Activated T-cell treated with anti-CD3 and anti-CD28 coated beads, Interleukin-2, amount 50 U/mL, for 24 hours (primary cell): ENCODE data around the gene PEAK1.
"Not testable (repeated sequence)": the region's sequence is repeated elsewhere in the genome, so short reads cannot be mapped to it uniquely, and the experiment has no call there.

ENCODE experiments used
- DNase-seq: peaks from one replicate; pipeline ENCODE4 v3.0.0-alpha.2; 2020
- H3K27ac Mint-ChIP-seq: 2 replicates; pipeline ENCODE4 v1.8.0; 2020; ENCODE audit warnings: mild to moderate bottlenecking, mixed read lengths
- H3K27me3 Mint-ChIP-seq: 2 replicates; pipeline ENCODE4 v1.8.0; 2020; ENCODE audit warnings: mixed read lengths
- H3K36me3 Mint-ChIP-seq: 2 replicates; pipeline ENCODE4 v1.8.0; 2020; ENCODE audit warnings: low read depth, mixed read lengths
- H3K4me1 Mint-ChIP-seq: 2 replicates; pipeline ENCODE4 v1.8.0; 2020; ENCODE audit warnings: low read depth, mixed read lengths
- H3K4me3 Mint-ChIP-seq: 2 replicates; pipeline ENCODE4 v1.8.0; 2020; ENCODE audit warnings: mild to moderate bottlenecking, moderate library complexity, mixed read lengths
- H3K9me3 Mint-ChIP-seq: 2 replicates; pipeline ENCODE4 v1.8.0; 2020; ENCODE audit warnings: mixed read lengths

PEAK1 gene

DNA sequence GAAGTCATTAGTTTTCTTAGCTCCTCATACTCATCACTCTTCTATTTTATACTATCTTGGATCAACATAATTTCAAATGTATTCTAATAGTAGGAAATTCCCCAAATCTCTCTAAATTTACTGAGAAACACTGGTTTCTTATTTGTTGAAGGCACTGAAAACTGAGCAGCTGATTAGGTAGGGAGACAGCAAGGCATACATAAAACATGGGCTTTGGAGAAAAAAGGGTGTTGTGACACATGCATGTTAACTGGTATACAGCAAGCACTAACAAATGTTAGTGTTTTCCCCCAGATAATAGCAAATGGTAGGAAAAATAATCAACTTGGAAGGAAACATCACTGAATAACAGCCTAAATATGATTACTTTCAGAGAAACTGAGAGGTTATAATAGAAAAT is 223.5 kb downstream of the PEAK1 start:
- Mint-ChIP-seq H3K4me1 (no peaks in the 10 kb centered on the region), H3K36me3 (peaks cover 17% of the 10 kb centered on the region), H3K27ac (no peak overlapping the region), H3K4me3 (no peak overlapping the region), H3K9me3 (peaks cover 14% of the 10 kb centered on the region), H3K27me3 (no peaks in the 10 kb centered on the region)
- DNase-seq = no peak

GRCh38 chr15:77195586-77195985 is 224.3 kb downstream of the PEAK1 start:
- no peak for DNase-seq
- Mint-ChIP-seq H3K27me3 (no peaks in the 10 kb centered on the region), H3K9me3 (peaks cover 14% of the 10 kb centered on the region), H3K27ac (no peak overlapping the region), H3K36me3 (peaks cover 17% of the 10 kb centered on the region), H3K4me1 (no peaks in the 10 kb centered on the region), H3K4me3 (no peak overlapping the region)

DNA sequence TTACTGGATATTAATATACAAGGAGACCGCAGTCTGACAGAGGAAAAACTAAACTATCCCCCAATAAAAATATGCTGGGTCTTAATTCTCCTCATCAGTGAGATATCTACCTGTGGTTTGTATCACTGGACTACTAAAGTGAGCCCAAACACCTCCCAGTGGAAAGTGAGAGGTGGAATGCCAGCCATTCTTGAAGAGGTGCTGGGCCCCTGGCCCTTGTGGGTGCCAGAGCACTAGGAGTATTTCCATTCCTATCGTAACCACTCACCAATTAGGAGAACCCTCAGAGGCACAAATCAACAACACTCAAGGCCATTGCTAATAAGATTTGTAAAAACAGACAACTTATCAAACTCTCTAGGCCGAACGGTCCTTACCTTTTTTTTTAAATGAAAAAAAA is 227.5 kb downstream of the PEAK1 start:
- Mint-ChIP-seq H3K36me3 (no peaks in the 10 kb centered on the region), H3K9me3 (no peaks in the 10 kb centered on the region), H3K4me3 (no peak overlapping the region), H3K27me3 (no peaks in the 10 kb centered on the region), H3K27ac (no peak overlapping the region), H3K4me1 (peaks cover 21% of the 10 kb centered on the region)
- DNase-seq = no peak

DNA sequence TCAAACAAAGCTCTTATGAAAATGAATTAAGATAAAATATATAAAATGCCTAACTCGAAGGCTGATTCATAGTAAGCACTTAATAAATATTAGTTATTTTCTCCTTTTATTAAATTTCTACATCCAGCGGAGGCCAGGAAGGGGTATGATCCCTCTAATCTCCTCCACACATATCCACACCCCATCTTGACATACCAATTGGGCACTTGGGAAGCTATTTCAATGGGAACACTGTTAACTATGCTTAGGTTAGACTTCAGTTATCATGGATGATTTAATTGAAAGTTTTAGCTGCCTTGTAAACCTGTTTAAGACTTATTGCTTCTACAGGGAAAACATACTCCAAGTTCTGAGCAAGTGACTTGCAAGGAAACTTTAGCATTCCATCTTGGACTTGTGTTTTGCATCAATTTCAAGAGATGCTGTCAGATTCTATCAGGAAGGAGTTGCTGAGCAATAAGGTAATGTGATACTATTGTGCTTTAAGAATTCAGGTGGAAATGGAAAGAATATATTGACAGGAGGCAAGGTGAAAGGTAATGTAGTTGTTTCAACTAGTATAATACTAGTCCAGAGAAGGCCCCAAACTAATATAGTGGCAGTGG is 228.6 kb downstream of the PEAK1 start:
- H3K27me3 Mint-ChIP-seq = no peaks in the 10 kb centered on the region
- no peaks in the 10 kb centered on the region for H3K9me3 Mint-ChIP-seq
- H3K4me1 Mint-ChIP-seq = peaks cover 32% of the 10 kb centered on the region
- DNase-seq = no peak
- H3K36me3 Mint-ChIP-seq = no peaks in the 10 kb centered on the region
- H3K27ac Mint-ChIP-seq = no peak overlapping the region
- no peak overlapping the region for H3K4me3 Mint-ChIP-seq

DNA sequence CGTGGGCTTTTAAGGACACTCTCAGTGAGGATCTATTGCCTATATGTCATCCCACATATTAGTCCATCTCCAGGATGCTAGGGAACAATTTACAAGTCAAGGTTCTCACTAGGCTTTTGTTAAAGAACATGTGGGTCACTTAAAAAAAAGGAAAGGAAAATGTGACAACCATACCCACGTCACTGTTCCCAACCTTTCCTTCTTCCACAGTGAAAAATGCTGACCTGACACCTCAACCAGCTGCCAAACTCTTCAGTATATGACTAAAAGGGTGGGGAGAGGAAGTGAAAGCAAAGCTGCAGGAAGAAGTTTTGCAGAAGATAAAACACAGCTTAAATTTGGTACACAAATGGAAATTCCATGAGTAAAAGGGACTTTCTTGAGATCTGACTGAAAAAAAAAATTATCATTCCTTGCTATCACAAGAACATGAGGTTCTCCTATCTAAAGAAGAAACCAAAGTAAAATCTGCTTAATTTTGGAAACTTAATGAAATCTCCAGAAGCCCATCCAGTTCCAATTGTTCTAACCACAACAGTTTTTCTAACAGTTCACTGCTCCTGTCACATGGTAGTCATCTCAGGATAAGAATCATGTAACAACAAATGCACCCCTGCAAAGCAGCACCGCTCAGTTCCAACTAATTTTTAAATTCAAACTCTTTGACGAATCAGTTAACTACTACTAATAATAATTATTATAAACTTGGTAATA is 232.0 kb downstream of the PEAK1 start:
- H3K36me3 Mint-ChIP-seq = no peaks in the 10 kb centered on the region
- peaks cover 44% of the 10 kb centered on the region for H3K4me1 Mint-ChIP-seq
- DNase-seq = no peak
- H3K27ac Mint-ChIP-seq = peak overlapping the region; percentile 92
- no peaks in the 10 kb centered on the region for H3K9me3 Mint-ChIP-seq
- H3K4me3 Mint-ChIP-seq = peak overlapping the region; percentile 24
- no peaks in the 10 kb centered on the region for H3K27me3 Mint-ChIP-seq

- Mint-ChIP-seq H3K4me1 (peaks cover 57% of the 10 kb centered on the region), H3K9me3 (no peaks in the 10 kb centered on the region), H3K27me3 (no peaks in the 10 kb centered on the region), H3K27ac (peak overlapping the region; percentile 92), H3K4me3 (no peak overlapping the region), H3K36me3 (no peaks in the 10 kb centered on the region)
- DNase-seq = no peak
These were observed 233.3 kb downstream of the PEAK1 start for GRCh38 chr15:77186594-77187011.

DNA sequence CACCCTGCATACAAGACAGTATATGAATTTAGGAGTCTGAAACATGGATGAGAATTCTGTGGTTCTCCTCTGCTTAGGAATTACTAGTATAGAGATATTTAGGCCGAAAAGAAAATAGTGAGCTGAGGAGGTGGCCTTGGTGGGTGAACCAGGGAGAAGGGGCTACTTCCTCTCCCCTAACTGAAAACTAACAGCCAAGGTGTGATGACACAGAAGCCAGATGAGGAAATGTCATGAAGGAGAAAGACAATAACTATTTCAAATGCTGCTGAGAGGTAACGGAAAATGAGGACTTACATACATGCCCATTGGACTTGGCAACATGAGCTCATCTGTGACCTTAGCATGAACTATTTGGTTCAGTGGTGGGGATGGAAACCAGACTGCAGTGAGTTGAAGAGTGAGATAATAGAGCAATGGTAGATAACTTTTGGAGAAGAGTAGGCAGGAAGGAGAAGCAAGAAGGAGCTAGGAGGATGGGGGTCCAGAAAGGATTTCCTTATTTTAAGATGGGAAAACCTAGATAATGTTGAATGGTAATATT is 234.6 kb downstream of the PEAK1 start:
- Mint-ChIP-seq H3K36me3 (no peaks in the 10 kb centered on the region), H3K4me3 (no peak overlapping the region), H3K9me3 (no peaks in the 10 kb centered on the region), H3K4me1 (peaks cover 68% of the 10 kb centered on the region), H3K27ac (no peak overlapping the region), H3K27me3 (no peaks in the 10 kb centered on the region)
- DNase-seq = no peak

GRCh38 chr15:77184352-77184751 is 235.6 kb downstream of the PEAK1 start:
- not testable (repeated sequence) for H3K27ac Mint-ChIP-seq, H3K9me3 Mint-ChIP-seq, H3K4me3 Mint-ChIP-seq, H3K27me3 Mint-ChIP-seq, H3K36me3 Mint-ChIP-seq, DNase-seq
- H3K4me1 Mint-ChIP-seq = peaks cover 73% of the 10 kb centered on the region

GRCh38 chr15:77183066-77183465 is 236.8 kb downstream of the PEAK1 start:
- no peaks in the 10 kb centered on the region for H3K9me3 Mint-ChIP-seq
- H3K27me3 Mint-ChIP-seq = no peaks in the 10 kb centered on the region
- no peak for DNase-seq
- peaks cover 2% of the 10 kb centered on the region for H3K36me3 Mint-ChIP-seq
- H3K4me3 Mint-ChIP-seq = no peak overlapping the region
- H3K27ac Mint-ChIP-seq = no peak overlapping the region
- H3K4me1 Mint-ChIP-seq = peaks cover 72% of the 10 kb centered on the region

DNA sequence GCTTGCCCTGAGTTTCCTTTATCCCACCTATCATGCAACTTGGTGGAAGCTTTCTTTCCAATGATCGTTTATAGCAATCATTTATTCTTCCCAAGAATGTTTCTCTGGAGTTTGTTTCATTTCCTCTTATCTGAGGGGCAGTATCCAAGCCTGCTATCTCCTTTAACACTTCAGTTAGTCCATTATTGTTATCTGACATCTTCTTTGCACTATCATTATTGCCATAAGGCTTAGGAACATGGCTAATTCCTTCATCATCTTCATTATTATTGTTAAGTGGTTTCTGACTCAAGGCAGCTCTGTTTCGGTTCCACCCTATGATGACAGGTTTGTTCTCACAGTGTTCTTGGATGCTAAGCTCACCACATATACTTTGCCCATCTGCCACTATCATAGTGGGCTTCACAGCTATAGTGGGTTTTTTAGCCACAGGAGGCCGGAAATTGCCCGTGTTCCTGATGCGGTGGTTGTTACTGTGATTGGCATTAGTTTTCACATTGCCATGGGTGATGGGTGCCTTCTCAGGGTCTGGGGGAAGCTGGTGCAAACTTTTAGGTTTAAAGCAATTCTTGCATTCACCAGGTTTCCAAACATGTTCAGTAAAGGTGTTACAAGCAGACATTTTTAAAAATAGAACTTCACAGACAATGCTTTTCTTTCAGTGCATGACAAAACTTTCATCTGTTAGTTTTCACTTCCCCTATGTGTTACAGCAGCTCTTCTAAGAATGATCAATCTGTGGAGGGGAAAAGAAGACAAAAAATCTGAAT is 238.4 kb downstream of the PEAK1 start:
- peak overlapping the region; percentile 53 for H3K27ac Mint-ChIP-seq
- H3K36me3 Mint-ChIP-seq = peaks cover 2% of the 10 kb centered on the region
- H3K4me3 Mint-ChIP-seq = no peak overlapping the region
- H3K27me3 Mint-ChIP-seq = no peaks in the 10 kb centered on the region
- H3K4me1 Mint-ChIP-seq = peaks cover 56% of the 10 kb centered on the region
- no peak for DNase-seq
- no peaks in the 10 kb centered on the region for H3K9me3 Mint-ChIP-seq

DNA sequence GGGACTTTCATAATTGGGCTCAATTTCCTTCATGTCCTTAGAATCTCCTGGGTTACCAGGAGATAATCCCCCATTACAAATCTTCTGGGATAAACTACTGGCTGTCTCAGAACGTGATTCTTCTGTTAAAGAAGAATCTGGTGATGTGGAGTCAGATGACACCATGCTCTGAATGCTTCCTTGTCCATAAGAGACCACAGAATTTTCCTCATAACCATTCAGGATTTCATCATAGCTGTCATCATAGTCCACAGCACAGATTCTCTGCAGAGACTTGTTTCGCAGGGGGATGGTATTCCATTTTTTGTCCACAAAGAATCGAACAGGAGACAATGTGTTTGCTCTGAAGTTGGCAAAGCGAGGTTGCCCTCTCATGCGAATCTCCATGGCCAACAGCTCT is 239.1 kb downstream of the PEAK1 start:
- H3K4me1 Mint-ChIP-seq = peaks cover 53% of the 10 kb centered on the region
- H3K4me3 Mint-ChIP-seq = no peak overlapping the region
- no peaks in the 10 kb centered on the region for H3K9me3 Mint-ChIP-seq
- H3K27ac Mint-ChIP-seq = no peak overlapping the region
- peaks cover 2% of the 10 kb centered on the region for H3K36me3 Mint-ChIP-seq
- DNase-seq = no peak
- H3K27me3 Mint-ChIP-seq = no peaks in the 10 kb centered on the region

GRCh38 chr15:77180270-77180669 is 239.6 kb downstream of the PEAK1 start:
- peaks cover 48% of the 10 kb centered on the region for H3K4me1 Mint-ChIP-seq
- H3K27me3 Mint-ChIP-seq = no peaks in the 10 kb centered on the region
- H3K36me3 Mint-ChIP-seq = peaks cover 2% of the 10 kb centered on the region
- DNase-seq = no peak
- H3K9me3 Mint-ChIP-seq = no peaks in the 10 kb centered on the region
- H3K27ac Mint-ChIP-seq = peak overlapping the region; percentile 9
- no peak overlapping the region for H3K4me3 Mint-ChIP-seq

- DNase-seq = no peak
- Mint-ChIP-seq H3K27me3 (no peaks in the 10 kb centered on the region), H3K9me3 (no peaks in the 10 kb centered on the region), H3K27ac (peak overlapping the region; percentile 57), H3K4me1 (peaks cover 42% of the 10 kb centered on the region), H3K36me3 (peaks cover 2% of the 10 kb centered on the region), H3K4me3 (no peak overlapping the region)
These were observed 240.3 kb downstream of the PEAK1 start for GRCh38 chr15:77179541-77179998.

DNA sequence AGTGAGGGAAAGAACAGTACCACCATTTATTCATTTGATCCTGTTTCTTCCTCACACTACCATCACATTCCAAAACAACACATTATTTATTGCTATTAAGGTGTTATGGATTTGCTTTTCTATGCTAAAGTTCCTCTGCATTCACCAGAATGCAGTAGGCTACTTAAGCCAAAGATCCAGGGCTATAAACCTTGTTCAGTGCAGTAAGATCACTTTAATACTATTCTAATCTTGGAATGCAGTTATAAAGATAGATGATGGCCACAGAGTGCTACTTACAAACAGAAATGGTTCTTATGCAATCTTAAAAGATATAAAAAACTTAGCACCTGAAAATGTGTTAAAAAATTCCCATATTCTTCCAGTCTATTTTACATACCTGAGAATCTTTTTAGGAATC is 241.5 kb downstream of the PEAK1 start:
- Mint-ChIP-seq H3K4me3 (no peak overlapping the region), H3K9me3 (no peaks in the 10 kb centered on the region), H3K4me1 (peaks cover 42% of the 10 kb centered on the region), H3K27ac (no peak overlapping the region), H3K27me3 (no peaks in the 10 kb centered on the region), H3K36me3 (peaks cover 2% of the 10 kb centered on the region)
- DNase-seq = no peak

GRCh38 chr15:77176148-77176547 is 243.8 kb downstream of the PEAK1 start:
- not testable (repeated sequence) for H3K27me3 Mint-ChIP-seq, H3K4me3 Mint-ChIP-seq, DNase-seq, H3K36me3 Mint-ChIP-seq, H3K9me3 Mint-ChIP-seq, H3K27ac Mint-ChIP-seq
- H3K4me1 Mint-ChIP-seq = peaks cover 25% of the 10 kb centered on the region
